NCI-H82 treated with DMSO at 0.1 percent for 48 hours (cell line): Measurements from ENCODE around the gene FBRSL1.
"Not testable (repeated sequence)": the region's sequence is repeated elsewhere in the genome, so short reads cannot be mapped to it uniquely, and the experiment has no call there.

ENCODE experiments used
- DNase-seq: peaks from one replicate; lab custom pipeline; 2025; ENCODE audit not compliant: unreplicated experiment; lab: John Stamatoyannopoulos, UW

The FBRSL1 gene

GRCh38 chr12:132489602-132490266 is at the start of gene FBRSL1:
TSS of gene FBRSL1 (plus strand) at chr12:132490151.
- DNase-seq: peak; percentile 95

DNA sequence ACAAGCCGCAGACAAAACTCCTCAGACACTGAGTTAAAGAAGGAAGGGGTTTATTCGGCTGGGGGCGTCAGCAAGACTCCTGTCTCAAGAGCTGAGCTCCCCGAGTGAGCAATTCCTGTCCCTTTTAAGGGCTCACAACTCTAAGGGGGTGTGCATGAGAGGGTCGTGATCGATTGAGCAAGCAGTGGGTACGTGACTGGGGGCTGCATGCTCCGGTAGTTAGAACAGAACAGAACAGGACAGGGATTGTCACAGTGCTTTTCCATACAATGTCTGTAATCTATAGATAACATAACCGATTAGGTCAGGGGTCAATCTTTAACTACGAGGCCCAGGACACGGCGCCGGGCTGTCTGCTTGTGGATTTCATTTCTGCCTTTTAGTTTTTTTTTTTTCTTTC is 49.5 kb upstream of the FBRSL1 start:
- not testable (repeated sequence) for DNase-seq

DNA sequence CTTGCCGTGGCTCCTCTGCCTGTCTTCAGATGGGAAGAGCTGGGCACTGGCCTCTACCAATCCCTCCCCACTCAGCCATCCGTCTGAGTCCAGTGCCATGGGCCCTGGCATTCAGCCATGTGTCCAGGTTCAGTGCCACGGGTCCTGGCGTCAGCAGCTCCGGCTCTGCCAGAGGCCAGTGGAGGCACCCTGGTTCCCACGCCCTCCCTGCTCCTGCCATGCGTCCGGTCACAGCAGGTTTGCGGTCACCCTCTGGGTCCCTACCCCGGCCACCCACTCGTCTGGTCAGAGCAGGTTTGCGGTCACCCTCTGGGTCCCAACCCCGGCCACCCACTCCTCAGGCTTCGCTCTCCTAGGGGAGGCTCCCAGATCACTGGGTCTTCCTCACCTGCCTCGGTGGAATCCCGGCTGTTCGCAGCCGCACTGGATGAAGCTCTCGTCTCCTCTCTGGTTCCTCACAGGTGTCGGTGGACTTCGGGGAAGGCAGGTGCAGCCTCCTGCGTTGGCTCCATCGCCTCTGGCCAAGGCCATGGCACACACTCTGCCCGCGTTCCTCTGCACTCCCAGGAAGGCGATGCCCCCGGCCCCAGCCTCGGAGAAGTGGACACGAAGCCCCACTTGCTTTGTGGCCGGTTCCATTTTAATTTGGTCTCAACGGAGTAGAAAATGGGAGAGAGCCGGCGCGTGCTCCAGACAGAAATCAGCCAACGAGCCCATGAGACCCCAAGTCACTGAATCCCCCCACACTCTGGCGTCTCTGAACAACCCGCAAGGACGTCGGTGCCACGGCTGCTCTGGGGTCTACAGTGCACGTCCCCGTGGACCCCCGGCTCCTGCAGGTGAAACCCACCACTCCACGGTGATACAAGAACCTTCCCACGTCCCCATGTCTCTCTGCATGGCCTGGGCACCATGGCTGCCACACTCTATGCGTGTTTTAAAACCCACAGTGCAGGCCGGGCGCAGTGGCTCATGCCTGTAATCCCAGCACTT is 47.8 kb upstream of the FBRSL1 start:
- no peak for DNase-seq

GRCh38 chr12:132443091-132443490 is 46.9 kb upstream of the FBRSL1 start:
- DNase-seq: no peak

- no peak for DNase-seq
Observed at GRCh38 chr12:132444283-132444682, 45.7 kb upstream of the FBRSL1 start.

- peak; percentile 94 for DNase-seq
Observed at GRCh38 chr12:132444957-132445883, 44.7 kb upstream of the FBRSL1 start.

DNA sequence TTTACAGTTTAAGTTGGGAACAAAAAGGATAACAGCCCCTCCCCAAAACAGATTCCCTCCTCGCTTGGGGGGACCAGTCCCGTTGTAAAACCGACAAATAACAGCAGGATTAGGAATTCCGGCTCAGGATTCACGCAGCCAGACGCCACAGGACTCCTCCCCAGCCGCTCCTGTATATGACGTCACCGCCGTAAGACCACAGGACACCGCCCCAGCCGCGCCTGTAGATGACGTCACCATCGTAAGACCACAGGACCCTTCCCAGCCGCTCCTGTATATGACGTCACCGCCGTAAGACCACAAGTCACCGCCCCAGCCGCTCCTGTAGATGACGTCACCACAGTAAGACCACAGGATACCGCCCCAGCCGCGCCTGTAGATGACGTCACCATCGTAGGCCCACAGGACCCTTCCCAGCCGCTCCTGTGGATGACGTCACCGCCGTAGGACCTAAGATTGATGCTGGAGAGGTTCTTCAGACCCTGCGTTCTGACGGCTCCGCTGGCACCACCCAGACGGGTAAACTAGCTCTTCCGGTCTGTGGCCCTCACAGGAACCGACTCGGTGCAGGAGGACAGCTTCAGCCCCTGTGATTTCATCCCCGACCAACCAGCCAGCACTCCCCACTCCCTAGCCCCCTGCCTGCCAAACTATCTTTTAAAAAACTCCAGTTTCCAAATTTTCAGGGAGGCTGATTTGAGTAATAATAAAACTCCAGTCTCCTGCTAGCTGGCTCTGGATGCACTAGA is 43.9 kb upstream of the FBRSL1 start:
- DNase-seq: peak; percentile 86

DNA sequence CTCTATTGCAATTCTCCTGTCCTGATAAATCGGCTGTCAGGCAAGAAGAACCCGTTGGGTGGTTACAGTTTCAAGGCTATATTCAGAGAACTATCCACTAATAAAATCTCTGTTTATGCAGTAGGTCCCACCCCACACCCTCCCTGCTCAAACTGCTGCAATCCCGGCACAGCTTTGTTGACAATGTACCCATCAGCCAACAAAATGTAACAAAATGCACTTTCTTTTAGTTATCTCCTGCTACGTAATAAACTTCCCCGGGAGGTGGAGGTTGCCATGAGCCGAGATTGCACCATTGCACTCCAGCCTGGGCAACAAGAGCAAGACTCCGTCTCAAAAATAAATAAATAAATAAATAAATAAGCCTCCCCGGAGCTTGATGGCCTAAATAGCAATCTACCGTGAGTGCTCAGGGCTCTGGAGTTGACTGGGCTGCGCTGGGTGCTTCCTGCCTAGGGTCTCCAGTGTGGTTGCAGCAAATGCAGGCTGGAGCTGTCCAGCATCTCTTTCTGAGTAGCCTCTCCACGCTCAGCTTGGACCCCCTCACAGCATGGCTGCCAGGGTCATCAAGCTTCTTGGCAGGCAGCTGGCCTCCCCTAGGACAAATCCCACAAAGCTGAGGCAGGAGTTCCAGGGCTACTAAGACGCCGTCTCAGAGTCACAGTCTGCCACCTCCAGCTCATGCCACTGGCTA is 43.2 kb upstream of the FBRSL1 start:
- no peak for DNase-seq

DNA sequence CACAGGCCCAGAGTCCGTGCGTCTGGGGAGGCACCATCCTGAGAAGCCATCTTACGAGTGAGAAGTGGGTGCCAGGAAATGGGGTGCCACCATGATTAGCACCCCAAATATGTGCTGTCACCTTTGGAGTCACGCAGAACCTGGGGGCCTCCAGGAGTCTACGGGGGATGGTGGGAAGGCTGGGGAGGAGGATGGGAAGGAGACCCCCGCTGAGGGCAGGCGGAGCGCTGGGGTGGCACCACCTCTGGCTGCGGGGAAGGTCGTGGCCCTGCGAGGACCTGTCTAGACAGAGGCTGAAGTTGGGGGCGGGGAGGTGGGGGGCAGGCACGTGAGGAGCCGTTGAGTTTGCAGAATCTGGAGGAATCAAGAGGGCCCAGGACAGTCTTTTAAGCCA is 42.6 kb upstream of the FBRSL1 start:
- no peak for DNase-seq

DNA sequence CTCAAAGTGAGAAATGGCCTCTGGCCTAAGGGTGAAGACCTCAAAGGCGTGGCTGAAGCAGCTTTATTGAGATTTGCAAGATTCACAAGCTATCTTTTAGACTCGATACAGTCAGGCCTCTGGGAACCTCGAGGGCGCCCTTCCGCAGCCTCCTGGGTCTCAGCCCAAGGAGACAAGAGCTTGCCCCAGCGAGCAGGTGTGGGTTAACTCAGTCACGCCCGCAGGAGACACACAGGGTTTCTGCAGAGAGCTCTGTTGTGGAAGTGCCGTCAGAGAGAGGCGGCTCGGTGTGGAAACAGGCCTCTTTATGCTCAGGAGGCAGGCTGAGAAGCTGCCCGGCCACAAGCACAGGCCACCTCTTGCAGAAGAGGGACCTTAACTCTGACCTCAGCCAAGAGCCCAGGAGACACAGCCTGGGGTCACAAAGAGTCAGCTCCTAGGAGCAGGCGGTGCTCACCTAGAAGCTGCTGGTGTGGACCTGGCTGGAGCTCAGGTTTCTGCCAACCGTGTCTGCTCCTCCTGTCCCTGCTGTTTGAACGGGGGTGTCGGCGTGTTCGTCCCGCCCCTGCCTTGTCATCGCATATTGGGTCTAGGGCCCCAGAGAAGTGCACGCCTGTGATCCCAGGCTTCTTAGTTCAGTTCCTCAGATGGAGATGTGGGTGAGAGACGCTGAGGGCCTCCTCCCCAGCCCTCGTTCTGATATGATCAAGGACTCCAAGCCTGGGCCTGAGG is 42.1 kb upstream of the FBRSL1 start:
- no peak for DNase-seq

- DNase-seq: no peak
Observed at GRCh38 chr12:132448463-132448820, 41.5 kb upstream of the FBRSL1 start.

GRCh38 chr12:132449565-132450417 is 40.2 kb upstream of the FBRSL1 start:
- DNase-seq: peak; percentile 85

DNA sequence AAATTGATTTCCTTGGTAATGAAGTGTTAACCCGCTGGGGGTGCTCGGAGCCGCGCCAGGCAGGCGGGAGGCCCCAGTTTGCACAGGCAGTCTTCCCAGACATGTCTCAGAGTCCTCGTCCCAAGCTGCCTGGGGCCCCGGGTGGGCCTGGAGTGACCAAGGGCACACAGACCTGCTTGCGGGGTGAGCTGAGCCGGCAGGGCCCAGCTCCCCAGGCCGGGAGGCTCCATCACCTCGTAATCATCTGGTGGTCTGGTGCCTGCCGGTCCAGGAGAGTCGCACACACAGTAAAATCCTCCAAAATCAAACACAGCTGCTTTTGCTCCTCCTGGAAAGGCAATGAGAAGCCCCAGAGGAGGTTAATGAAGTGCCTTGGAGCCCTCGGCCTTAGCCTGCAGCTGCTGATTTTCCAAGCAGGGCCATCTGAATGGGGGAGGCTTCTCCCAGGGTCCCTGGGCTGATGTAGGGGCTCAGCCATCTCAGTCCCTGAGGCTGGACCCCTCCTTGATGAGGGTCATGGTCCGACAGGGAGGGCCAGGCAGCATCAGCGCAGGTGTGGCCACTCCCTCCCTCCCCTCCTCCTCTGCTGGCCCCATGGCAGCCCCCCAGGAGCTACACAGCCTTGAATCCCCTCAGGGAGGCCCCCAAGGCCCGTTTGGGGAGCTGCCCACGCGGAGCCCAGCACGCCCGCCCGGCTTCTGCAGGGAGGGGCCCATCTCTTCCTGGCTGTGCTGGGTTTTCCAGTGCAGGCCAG is 39.4 kb upstream of the FBRSL1 start:
- no peak for DNase-seq

GRCh38 chr12:132451172-132451835 is 38.6 kb upstream of the FBRSL1 start:
- DNase-seq: no peak

GRCh38 chr12:132451836-132452195 is 38.1 kb upstream of the FBRSL1 start:
- DNase-seq: no peak

DNA sequence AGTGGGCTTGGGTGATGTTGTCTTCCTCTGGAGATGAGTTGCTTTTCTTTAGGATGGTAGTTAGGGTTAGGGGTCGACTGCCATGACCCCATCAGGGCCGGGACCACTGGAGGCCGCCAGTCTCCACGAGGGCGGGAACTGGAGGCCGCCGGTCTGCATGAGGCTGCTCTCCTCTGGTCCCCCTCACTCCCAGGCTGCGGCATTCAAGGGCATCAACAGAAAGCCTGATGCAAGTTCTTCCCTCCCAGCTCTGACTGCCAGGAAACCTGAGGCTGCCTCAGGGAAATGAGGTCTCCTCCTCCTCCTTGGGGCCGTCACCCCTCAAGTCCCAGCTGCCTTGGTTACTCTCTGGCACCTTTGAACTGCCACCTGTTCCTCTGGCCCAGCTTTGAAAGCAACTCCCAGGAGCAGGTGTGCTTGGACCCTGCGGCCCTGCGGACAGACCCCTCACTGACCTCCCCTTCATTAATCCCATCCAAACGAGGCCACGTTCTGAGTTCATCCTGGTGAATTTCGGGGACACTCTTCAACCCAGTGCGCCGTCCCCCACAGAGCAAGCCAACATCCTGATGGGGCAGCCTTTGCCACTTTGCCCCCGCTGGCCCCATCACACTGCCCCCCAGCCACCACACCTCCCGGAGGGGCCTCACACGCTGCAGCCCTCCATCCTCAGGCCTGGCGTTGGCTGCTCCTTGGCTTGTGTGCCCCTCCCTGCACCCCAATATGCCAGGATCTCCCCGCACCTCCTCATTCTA is 37.2 kb upstream of the FBRSL1 start:
- no peak for DNase-seq
